ENCODE data around the gene CACNA1B. TPM values are rescaled to one million over a fixed set of nuclear protein-coding genes. Genes with fewer than 3 reads are reported as not detected.

Gene CACNA1B
- polyA plus RNA-seq, 1 of the 3 experiments (the other 2 are of a cell fraction) = 0.03 TPM

DNA sequence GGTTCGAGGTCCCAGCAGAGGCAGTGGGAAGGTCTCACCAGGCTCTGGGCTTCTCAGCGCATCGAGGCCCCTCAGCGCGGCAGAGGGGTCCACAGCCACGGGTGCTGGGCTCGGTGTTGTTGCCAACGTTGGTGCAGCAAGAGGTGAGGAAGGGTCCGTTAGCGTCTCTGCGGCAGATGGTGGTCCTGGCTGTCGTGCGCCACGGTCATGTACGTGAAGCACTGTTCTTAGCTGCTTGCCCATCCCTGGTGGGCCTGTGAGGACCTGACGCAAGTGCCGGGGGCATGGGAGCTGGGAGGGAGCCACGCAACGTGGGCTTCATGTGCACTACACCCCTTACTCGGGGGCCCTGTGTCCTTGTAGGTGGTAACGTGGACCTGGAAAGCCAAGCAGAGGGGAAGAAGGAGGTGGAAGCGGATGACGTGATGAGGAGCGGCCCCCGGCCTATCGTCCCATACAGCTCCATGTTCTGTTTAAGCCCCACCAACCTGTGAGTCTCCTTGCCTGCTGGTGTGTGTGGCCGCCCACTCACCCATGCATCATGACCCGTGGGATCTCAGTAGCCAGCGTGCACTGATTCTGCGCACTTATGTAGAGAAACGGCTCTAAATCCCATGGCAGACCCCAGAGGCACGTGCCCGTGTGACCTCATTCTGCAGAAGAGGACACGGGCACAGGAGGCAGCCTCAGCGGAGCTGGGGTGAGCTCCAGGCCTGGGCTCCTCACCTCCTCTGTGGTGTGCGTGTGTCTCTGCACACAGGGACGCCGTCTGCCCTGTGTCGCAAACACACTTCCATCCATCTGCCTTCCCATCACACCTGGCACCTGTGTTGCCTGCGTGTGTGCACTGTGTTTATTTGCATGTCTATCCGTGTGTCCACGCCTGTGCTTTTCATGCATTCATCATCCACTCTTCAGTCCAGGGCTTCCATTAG, 166.1 kb downstream of the CACNA1B start:
- no peak overlapping the region for H3K4me3 ChIP-seq (ENCODE audit: low read depth in 2 of 2, low read length in 1 of 2)
- no peaks in the 10 kb centered on the region for H3K9me3 ChIP-seq
- peak; percentile 14 for DNase-seq
- H4K20me1 ChIP-seq (ENCODE audit: insufficient read depth) = no peaks in the 10 kb centered on the region
- H3K4me2 ChIP-seq = no peak overlapping the region
- no peaks in the 10 kb centered on the region; a peak in 1 of 4 replicates for H3K4me1 ChIP-seq (ENCODE audit: control insufficient read depth in 1 of 2, insufficient read depth in 2 of 2, low read depth in 1 of 2, low read length in 1 of 2)
- H3K27ac ChIP-seq (ENCODE audit: low read depth in 2 of 2, low read length in 1 of 2) = no peak overlapping the region
- no peaks in the 10 kb centered on the region for H3K27me3 ChIP-seq (ENCODE audit: insufficient read depth)
- TF ChIP-seq TEAD4 (IDR thresholded peaks at IDR 0.05; ENCODE audit: borderline replicate concordance, insufficient read depth) (no peak), TAF1 (IDR thresholded peaks at IDR 0.05; ENCODE audit: borderline replicate concordance, low read depth, low read length) (no peak)
- TF ChIP-seq, protein P1, sequence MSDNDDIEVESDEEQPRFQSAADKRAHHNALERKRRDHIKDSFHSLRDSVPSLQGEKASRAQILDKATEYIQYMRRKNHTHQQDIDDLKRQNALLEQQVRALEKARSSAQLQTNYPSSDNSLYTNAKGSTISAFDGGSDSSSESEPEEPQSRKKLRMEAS (IDR thresholded peaks at IDR 0.05; ENCODE audit: low read depth) = no peak
- H3F3A ChIP-seq (replicated peaks; ENCODE audit: insufficient read depth) = no peaks in the 10 kb centered on the region
- no peaks in the 10 kb centered on the region for H3K9me2 ChIP-seq
- no peak overlapping the region for H3K9ac ChIP-seq
- WGBS (ENCODE audit: low lambda C conversion rate) = 66% methylated on average over 27 of the region's 42 CpGs
- no peaks in the 10 kb centered on the region for H3K79me2 ChIP-seq (ENCODE audit: insufficient read depth)
- ChIA-PET CTCF (no interaction called here), POLR2A (no interaction called here)
- no peaks in the 10 kb centered on the region for H3K36me3 ChIP-seq (replicated peaks in 1 of 2; ENCODE audit: control insufficient read depth in 1 of 2, insufficient read depth in 2 of 2, low read length in 1 of 2)
- no peak overlapping the region for H2AFZ ChIP-seq (ENCODE audit: low read depth)

DNA sequence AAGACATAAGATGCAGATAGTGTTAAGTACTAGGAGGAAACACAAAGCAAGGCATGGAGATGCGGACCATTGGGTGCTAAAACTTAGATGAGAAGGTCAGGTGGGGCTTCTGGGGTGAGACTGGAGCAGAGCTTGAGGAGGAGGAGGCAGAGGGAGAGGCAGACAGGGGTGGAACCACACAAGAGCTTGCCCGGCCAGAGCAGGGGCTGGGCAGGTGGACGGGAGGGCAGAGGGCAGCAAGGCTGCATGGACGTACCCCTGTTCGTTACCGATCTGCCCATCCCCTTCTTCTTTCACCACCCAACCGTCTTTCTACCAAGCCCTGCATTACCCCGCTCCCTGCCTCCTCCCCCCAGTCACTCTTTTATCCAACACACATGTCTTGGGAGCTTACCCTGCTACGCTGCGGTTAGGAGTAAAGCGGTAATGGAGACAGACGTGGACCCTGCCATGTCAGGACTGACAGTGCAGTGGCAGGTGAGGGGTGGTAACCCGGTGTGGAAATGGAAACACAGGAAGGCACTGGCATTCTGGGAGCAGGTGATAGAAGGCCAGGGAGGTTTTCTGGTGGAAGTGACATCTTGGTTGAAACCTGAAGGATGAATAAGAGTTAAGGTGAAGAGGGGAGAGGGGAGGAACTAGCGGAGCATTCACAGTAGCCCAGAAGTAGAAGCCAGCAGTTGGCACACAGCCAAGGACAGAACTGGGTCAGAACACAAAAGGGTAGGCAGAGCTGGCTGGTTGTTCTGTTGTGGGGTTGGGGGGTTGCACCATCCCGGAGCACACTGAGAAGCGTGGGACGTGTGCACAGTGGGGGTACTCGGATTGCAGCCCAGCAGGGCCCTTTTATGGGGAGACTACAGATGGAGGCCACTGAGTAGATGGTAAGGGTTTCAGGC, 167.2 kb downstream of the CACNA1B start:
- CTCF ChIA-PET = no interaction called here
- H3K36me3 ChIP-seq (replicated peaks in 1 of 2; ENCODE audit: control insufficient read depth in 1 of 2, insufficient read depth in 2 of 2, low read length in 1 of 2) = no peaks in the 10 kb centered on the region
- no peaks in the 10 kb centered on the region for H3K79me2 ChIP-seq (ENCODE audit: insufficient read depth)
- DNase-seq = peak; percentile 31
- H3K27ac ChIP-seq (ENCODE audit: low read depth in 2 of 2, low read length in 1 of 2) = no peak overlapping the region
- no peaks in the 10 kb centered on the region for H3F3A ChIP-seq (replicated peaks; ENCODE audit: insufficient read depth)
- H3K4me2 ChIP-seq = no peak overlapping the region
- no peak overlapping the region for H3K9ac ChIP-seq
- no peaks in the 10 kb centered on the region for H3K9me2 ChIP-seq
- H3K27me3 ChIP-seq (ENCODE audit: insufficient read depth) = no peaks in the 10 kb centered on the region
- H4K20me1 ChIP-seq (ENCODE audit: insufficient read depth) = no peaks in the 10 kb centered on the region
- no peak overlapping the region for H3K4me3 ChIP-seq (ENCODE audit: low read depth in 2 of 2, low read length in 1 of 2)
- H3K9me3 ChIP-seq = no peaks in the 10 kb centered on the region
- POLR2A ChIA-PET = no interaction called here
- TF ChIP-seq FOXJ3 (CRISPR knock-in tag; IDR thresholded peaks at IDR 0.05) = no peak
- TF ChIP-seq, protein P2, sequence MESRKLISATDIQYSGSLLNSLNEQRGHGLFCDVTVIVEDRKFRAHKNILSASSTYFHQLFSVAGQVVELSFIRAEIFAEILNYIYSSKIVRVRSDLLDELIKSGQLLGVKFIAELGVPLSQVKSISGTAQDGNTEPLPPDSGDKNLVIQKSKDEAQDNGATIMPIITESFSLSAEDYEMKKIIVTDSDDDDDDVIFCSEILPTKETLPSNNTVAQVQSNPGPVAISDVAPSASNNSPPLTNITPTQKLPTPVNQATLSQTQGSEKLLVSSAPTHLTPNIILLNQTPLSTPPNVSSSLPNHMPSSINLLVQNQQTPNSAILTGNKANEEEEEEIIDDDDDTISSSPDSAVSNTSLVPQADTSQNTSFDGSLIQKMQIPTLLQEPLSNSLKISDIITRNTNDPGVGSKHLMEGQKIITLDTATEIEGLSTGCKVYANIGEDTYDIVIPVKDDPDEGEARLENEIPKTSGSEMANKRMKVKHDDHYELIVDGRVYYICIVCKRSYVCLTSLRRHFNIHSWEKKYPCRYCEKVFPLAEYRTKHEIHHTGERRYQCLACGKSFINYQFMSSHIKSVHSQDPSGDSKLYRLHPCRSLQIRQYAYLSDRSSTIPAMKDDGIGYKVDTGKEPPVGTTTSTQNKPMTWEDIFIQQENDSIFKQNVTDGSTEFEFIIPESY (IDR thresholded peaks at IDR 0.05; ENCODE audit: borderline replicate concordance, low read depth) = no peak
- no peak for TF ChIP-seq POLR2AphosphoS5 (IDR thresholded peaks at IDR 0.05; ENCODE audit: low read depth, low read length)
- TF ChIP-seq EP300 (IDR thresholded peaks at IDR 0.05; ENCODE audit: borderline replicate concordance in 1 of 2, low read depth in 1 of 2, low read length in 1 of 2) = no peak
- no peak for TF ChIP-seq MEF2A (IDR thresholded peaks at IDR 0.05; ENCODE audit: borderline replicate concordance, low read depth)
- no peak for TF ChIP-seq TAF1 (IDR thresholded peaks at IDR 0.05; ENCODE audit: borderline replicate concordance, low read depth, low read length)
- TF ChIP-seq, protein P3, sequence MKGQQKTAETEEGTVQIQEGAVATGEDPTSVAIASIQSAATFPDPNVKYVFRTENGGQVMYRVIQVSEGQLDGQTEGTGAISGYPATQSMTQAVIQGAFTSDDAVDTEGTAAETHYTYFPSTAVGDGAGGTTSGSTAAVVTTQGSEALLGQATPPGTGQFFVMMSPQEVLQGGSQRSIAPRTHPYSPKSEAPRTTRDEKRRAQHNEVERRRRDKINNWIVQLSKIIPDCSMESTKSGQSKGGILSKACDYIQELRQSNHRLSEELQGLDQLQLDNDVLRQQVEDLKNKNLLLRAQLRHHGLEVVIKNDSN (IDR thresholded peaks at IDR 0.05; ENCODE audit: borderline replicate concordance, low read depth) = no peak
- TF ChIP-seq TEAD4 (IDR thresholded peaks at IDR 0.05; ENCODE audit: borderline replicate concordance, insufficient read depth) = no peak
- no peak for TF ChIP-seq TCF12 (IDR thresholded peaks at IDR 0.05)
- TF ChIP-seq EZH2phosphoT487 (IDR thresholded peaks at IDR 0.05; ENCODE audit: borderline replicate concordance, low read depth) = no peak
- no peak for TF ChIP-seq MXI1 (IDR thresholded peaks at IDR 0.05; ENCODE audit: low read depth, low read length)
- no peaks in the 10 kb centered on the region; a peak in 1 of 4 replicates for H3K4me1 ChIP-seq (ENCODE audit: control insufficient read depth in 1 of 2, insufficient read depth in 2 of 2, low read depth in 1 of 2, low read length in 1 of 2)
- H2AFZ ChIP-seq (ENCODE audit: low read depth) = no peak overlapping the region
- 64% methylated on average over 17 of the region's 18 CpGs for WGBS (ENCODE audit: low lambda C conversion rate)

All from SK-N-SH (cell line).